HG03342 (cell line): ENCODE results near the gene BHLHE41.

Experiments
- ATAC-seq: cut with Tn5 transposase; IDR thresholded peaks from one replicate; pipeline ENCODE4 v1.9.1; 2021; ENCODE audit warnings: mild to moderate bottlenecking, moderate library complexity; ENCODE audit not compliant: unreplicated experiment

BHLHE41 gene

GRCh38 chr12:26135010-26135420 is 10.2 kb upstream of the BHLHE41 start:
- ATAC-seq, result no peak

- ATAC-seq, result no peak
Measured at GRCh38 chr12:26134540-26134939, 9.7 kb upstream of the BHLHE41 start.

- ATAC-seq, result no peak
Measured at GRCh38 chr12:26133521-26133920, 8.7 kb upstream of the BHLHE41 start.

- ATAC-seq, result no peak
Measured at GRCh38 chr12:26132866-26133265, 8.0 kb upstream of the BHLHE41 start.

- ATAC-seq, result no peak
Measured at GRCh38 chr12:26131936-26132335, 7.1 kb upstream of the BHLHE41 start.

GRCh38 chr12:26130728-26131127 is 5.9 kb upstream of the BHLHE41 start:
- no peak for ATAC-seq

GRCh38 chr12:26128168-26128567 is 3.3 kb upstream of the BHLHE41 start:
- ATAC-seq, result no peak

- ATAC-seq, result no peak
Measured at GRCh38 chr12:26127404-26127803, 2.6 kb upstream of the BHLHE41 start.

GRCh38 chr12:26126340-26127284 is 1.8 kb upstream of the BHLHE41 start:
- peak; percentile 37 for ATAC-seq

- ATAC-seq, result peak; percentile 28
Measured at GRCh38 chr12:26125400-26126339, 833 bp upstream of the BHLHE41 start.

GRCh38 chr12:26123482-26123980 is 1.3 kb downstream of the BHLHE41 start:
- ATAC-seq, result no peak

- ATAC-seq, result no peak
Measured at GRCh38 chr12:26122681-26123481, 2.0 kb downstream of the BHLHE41 start.

GRCh38 chr12:26122061-26122680 is 2.7 kb downstream of the BHLHE41 start:
- no peak for ATAC-seq

- no peak for ATAC-seq
Measured at GRCh38 chr12:26121323-26122060, 3.3 kb downstream of the BHLHE41 start.

- no peak for ATAC-seq
Measured at GRCh38 chr12:26120561-26121274, 4.1 kb downstream of the BHLHE41 start.

GRCh38 chr12:26119391-26119989 is 5.3 kb downstream of the BHLHE41 start:
- no peak for ATAC-seq

- ATAC-seq, result no peak
Measured at GRCh38 chr12:26118308-26118707, 6.5 kb downstream of the BHLHE41 start.
